Upper lobe of left lung (tissue), 6 donors: Measurements from ENCODE around the gene ARMH3. TPM values are rescaled to one million over a fixed set of nuclear protein-coding genes. Genes with fewer than 3 reads are reported as not detected.

Source experiments
- ATAC-seq, 2 donors: fragments of 200-7000 bp; cut with Tn5 transposase; one replicate each; pipeline ENCODE4 v1.9.1; 2022; ENCODE audit warnings: mild to moderate bottlenecking in 2 of 2, moderate library complexity in 2 of 2; ENCODE audit not compliant: low FRiP score in 2 of 2
- DNase-seq, 2 donors: peaks; one replicate each; pipeline ENCODE4 v3.0.0-alpha.2; 2019 to 2020
- H3K27ac ChIP-seq, 4 donors: fragments of 200-600 bp; sonication (generic); one replicate each; pipeline ENCODE4 v1.5.1; 2016 to 2019
- H3K27me3 ChIP-seq, 4 donors: fragments of 200-600 bp; sonication (generic); one replicate each; pipeline ENCODE4 v1.5.1; 2017 to 2019
- H3K36me3 ChIP-seq, 4 donors: fragments of 200-600 bp; sonication (generic); one replicate each; pipeline ENCODE4 v1.5.1; 2016 to 2019
- H3K4me1 ChIP-seq, 4 donors: fragments of 200-600 bp; sonication (generic); one replicate each; pipeline ENCODE4 v1.5.1; 2018 to 2019
- H3K4me3 ChIP-seq, 4 donors: fragments of 200-600 bp; sonication (generic); one replicate each; pipeline ENCODE4 v1.5.1; 2017 to 2019; ENCODE audit warnings: mild to moderate bottlenecking in 2 of 4, moderate library complexity in 1 of 4
- H3K9me3 ChIP-seq, 4 donors: fragments of 200-600 bp; sonication (generic); one replicate each; pipeline ENCODE4 v1.5.1; 2018 to 2019
- CTCF ChIP-seq, 6 experiments: fragments of 450-650 bp in 4 of 6; fragments of 200-600 bp in 2 of 6; sonication (generic) in 2 of 6; IDR thresholded peaks; one replicate each; pipeline ENCODE4 v1.5.1; 2016 to 2019; ENCODE audit warnings: antibody characterized with exemption in 6 of 6
- EP300 ChIP-seq, 4 donors: sonication (generic); formaldehyde crosslinking; IDR thresholded peaks; one replicate each; pipeline ENCODE4 v1.5.1; 2017; ENCODE audit warnings: antibody characterized with exemption in 4 of 4, control low read depth in 2 of 4
- POLR2A ChIP-seq, 4 donors: fragments of 450-650 bp; IDR thresholded peaks; one replicate each; pipeline ENCODE4 v1.5.1; 2016 to 2017; ENCODE audit warnings: antibody characterized with exemption in 4 of 4, mild to moderate bottlenecking in 2 of 4
- POLR2AphosphoS5 ChIP-seq, 2 donors: sonication (generic); formaldehyde crosslinking; IDR thresholded peaks; one replicate each; pipeline ENCODE4 v1.5.1; 2017; ENCODE audit warnings: antibody characterized with exemption in 2 of 2
- WGBS, 2 donors: methylation state at CpG; one replicate each; pipeline ENCODE4 v1.1.5; 2017 to 2018; 5-methylcytosine and 5-hydroxymethylcytosine counted together
- total RNA-seq, 6 donors: library from RNA; depleted of rRNA in 4 of 6; stranded (reverse); fragments of >200 nt in 4 of 6; gene quantifications; one replicate each; pipeline versions ENCODE4 v1.1.0 to v1.2.1, GENCODE V29; 2016 to 2021
- donor health status: DM: no; HTN: no; CAD: no; lungs with moderate emphysema.
- donor health status: DM: no; HTN: yes; CAD: no; lungs with severe emphysema.

The ARMH3 gene
- total RNA-seq, 6 donors from 2014 or later, result 14.4 to 39.8 (median 25.5) TPM

GRCh38 chr10:101894742-101895141 is 161.2 kb downstream of the ARMH3 start:
- no peak overlapping the region for H3K27ac ChIP-seq
- WGBS, 2 donors, result 78 to 81% methylated on average over 3 of the region's 3 CpGs
- H3K27me3 ChIP-seq, result no peaks in the 10 kb centered on the region
- H3K4me1 ChIP-seq, result peaks cover 0 to 5% (median 2%) of the 10 kb centered on the region in 4 donors
- H3K36me3 ChIP-seq, result no peaks in the 10 kb centered on the region
- ATAC-seq (no peak), DNase-seq (no peak)
- H3K4me3 ChIP-seq, result no peak overlapping the region
- no peaks in the 10 kb centered on the region for H3K9me3 ChIP-seq
- no peak for TF ChIP-seq POLR2AphosphoS5 (IDR thresholded peaks at IDR 0.05)
- TF ChIP-seq POLR2A (IDR thresholded peaks at IDR 0.05), result no peak
- TF ChIP-seq CTCF (IDR thresholded peaks at IDR 0.05), result no peak
- TF ChIP-seq EP300 (IDR thresholded peaks at IDR 0.05), result no peak

- Histone ChIP-seq H3K4me1 (peaks cover 0 to 5% (median 2%) of the 10 kb centered on the region in 4 donors), H3K27me3 (no peaks in the 10 kb centered on the region), H3K27ac (no peak overlapping the region), H3K36me3 (no peaks in the 10 kb centered on the region), H3K4me3 (no peak overlapping the region), H3K9me3 (no peaks in the 10 kb centered on the region)
- ATAC-seq, result no peak
- TF ChIP-seq CTCF (IDR thresholded peaks at IDR 0.05) (no peak), POLR2A (IDR thresholded peaks at IDR 0.05) (no peak), POLR2AphosphoS5 (IDR thresholded peaks at IDR 0.05) (no peak), EP300 (IDR thresholded peaks at IDR 0.05) (no peak)
- WGBS, 2 donors, result 88 to 93% methylated on average over 4 to 6 of the region's 6 CpGs
- DNase-seq, result no peak
Measured at GRCh38 chr10:101894266-101894665, 161.7 kb downstream of the ARMH3 start.

GRCh38 chr10:101893510-101894120 is 162.4 kb downstream of the ARMH3 start:
- DNase-seq (no peak), ATAC-seq (no peak)
- Histone ChIP-seq H3K9me3 (no peaks in the 10 kb centered on the region), H3K36me3 (peaks cover 0 to under 1% (median 0%) of the 10 kb centered on the region in 4 donors), H3K27ac (no peak overlapping the region), H3K4me3 (no peak overlapping the region), H3K27me3 (no peaks in the 10 kb centered on the region), H3K4me1 (peaks cover 0 to 5% (median 2%) of the 10 kb centered on the region in 4 donors)
- WGBS, 2 donors, result 93 to 94% methylated on average over 1 of the region's 1 CpG
- TF ChIP-seq CTCF (IDR thresholded peaks at IDR 0.05) (no peak), POLR2AphosphoS5 (IDR thresholded peaks at IDR 0.05) (no peak), EP300 (IDR thresholded peaks at IDR 0.05) (no peak), POLR2A (IDR thresholded peaks at IDR 0.05) (no peak)

- 88 to 91% methylated on average over 4 of the region's 4 CpGs for WGBS, 2 donors
- H3K4me1 ChIP-seq, result peaks cover 0 to 5% (median 2%) of the 10 kb centered on the region in 4 donors
- H3K4me3 ChIP-seq, result no peak overlapping the region
- H3K9me3 ChIP-seq, result no peaks in the 10 kb centered on the region
- ATAC-seq (no peak), DNase-seq (no peak)
- peaks cover 0 to 4% (median 0%) of the 10 kb centered on the region in 4 donors for H3K36me3 ChIP-seq
- no peak for TF ChIP-seq CTCF (IDR thresholded peaks at IDR 0.05)
- TF ChIP-seq POLR2A (IDR thresholded peaks at IDR 0.05), result no peak
- TF ChIP-seq POLR2AphosphoS5 (IDR thresholded peaks at IDR 0.05), result no peak
- no peak for TF ChIP-seq EP300 (IDR thresholded peaks at IDR 0.05)
- H3K27ac ChIP-seq, result no peak overlapping the region
- no peaks in the 10 kb centered on the region for H3K27me3 ChIP-seq
Measured at GRCh38 chr10:101892782-101893391, 163.1 kb downstream of the ARMH3 start.
